ENCODE measurements around the gene ZNF831.

Gene ZNF831

GRCh38 chr20:59139998-59140397 is 23.6 kb upstream of the ZNF831 start:
- H3K4me3 ChIP-seq (ENCODE audit: low read depth, low read length) = no peak overlapping the region

GRCh38 chr20:59141818-59142581 is 21.6 kb upstream of the ZNF831 start:
- no peak overlapping the region for H3K4me3 ChIP-seq (ENCODE audit: low read depth, low read length)

GRCh38 chr20:59143326-59143725 is 20.3 kb upstream of the ZNF831 start:
- no peak overlapping the region for H3K4me3 ChIP-seq (ENCODE audit: low read depth, low read length)

GRCh38 chr20:59144179-59144830 is 19.3 kb upstream of the ZNF831 start:
- no peak overlapping the region for H3K4me3 ChIP-seq (ENCODE audit: low read depth, low read length)

- H3K4me3 ChIP-seq (ENCODE audit: low read depth, low read length) = no peak overlapping the region
Measured at GRCh38 chr20:59144831-59145196, 18.8 kb upstream of the ZNF831 start.

GRCh38 chr20:59145247-59145923 is 18.2 kb upstream of the ZNF831 start:
- no peak overlapping the region for H3K4me3 ChIP-seq (ENCODE audit: low read depth, low read length)

GRCh38 chr20:59145924-59146779 is 17.5 kb upstream of the ZNF831 start:
- H3K4me3 ChIP-seq (ENCODE audit: low read depth, low read length) = no peak overlapping the region

- H3K4me3 ChIP-seq (ENCODE audit: low read depth, low read length) = no peak overlapping the region
Measured at GRCh38 chr20:59146780-59147565, 16.6 kb upstream of the ZNF831 start.

GRCh38 chr20:59147586-59147985 is 16.0 kb upstream of the ZNF831 start:
- no peak overlapping the region for H3K4me3 ChIP-seq (ENCODE audit: low read depth, low read length)

GRCh38 chr20:59148701-59149493 is 14.7 kb upstream of the ZNF831 start:
- H3K4me3 ChIP-seq (ENCODE audit: low read depth, low read length) = no peak overlapping the region

- no peak overlapping the region for H3K4me3 ChIP-seq (ENCODE audit: low read depth, low read length)
Measured at GRCh38 chr20:59149678-59150504, 13.7 kb upstream of the ZNF831 start.

- H3K4me3 ChIP-seq (ENCODE audit: low read depth, low read length) = no peak overlapping the region
Measured at GRCh38 chr20:59150821-59151251, 12.8 kb upstream of the ZNF831 start.

- no peak overlapping the region for H3K4me3 ChIP-seq (ENCODE audit: low read depth, low read length)
Measured at GRCh38 chr20:59151391-59151790, 12.2 kb upstream of the ZNF831 start.

- no peak overlapping the region for H3K4me3 ChIP-seq (ENCODE audit: low read depth, low read length)
Measured at GRCh38 chr20:59151820-59152219, 11.8 kb upstream of the ZNF831 start.

GRCh38 chr20:59152559-59153354 is 10.9 kb upstream of the ZNF831 start:
- no peak overlapping the region for H3K4me3 ChIP-seq (ENCODE audit: low read depth, low read length)

- no peak overlapping the region for H3K4me3 ChIP-seq (ENCODE audit: low read depth, low read length)
Measured at GRCh38 chr20:59153355-59153681, 10.3 kb upstream of the ZNF831 start.

- H3K4me3 ChIP-seq (ENCODE audit: low read depth, low read length) = no peak overlapping the region
Measured at GRCh38 chr20:59153832-59154231, 9.8 kb upstream of the ZNF831 start.
